DND-41 (cell line): ENCODE data around the gene TMEM164.

Source experiments
- ATAC-seq: fragments of 200-7000 bp; cut with Tn5 transposase; 3 replicates; pipeline ENCODE4 v1.9.1; 2021; ENCODE audit warnings: low read depth; ENCODE audit not compliant: insufficient read depth
- DNase-seq: peaks from one replicate; pipeline ENCODE4 v3.0.0-alpha.2; 2020
- H2AFZ ChIP-seq: 2 replicates; pipeline ENCODE4 v1.6.0; 2012; ENCODE audit warnings: low read depth, low read length
- H3K27ac ChIP-seq: 2 replicates; pipeline ENCODE4 v1.5.1; 2012; ENCODE audit warnings: low read length, inconsistent platforms
- H3K27me3 ChIP-seq: fragments of 200-600 bp; sonication (generic); 2 replicates; pipeline ENCODE4 v1.6.0; 2012; ENCODE audit warnings: low read length, mild to moderate bottlenecking, inconsistent platforms; ENCODE audit not compliant: insufficient read depth, poor library complexity
- H3K36me3 ChIP-seq: 2 replicates; pipeline ENCODE4 v1.5.1; 2012; ENCODE audit warnings: low read length, inconsistent platforms; ENCODE audit not compliant: insufficient read depth
- H3K4me1 ChIP-seq: 2 replicates; pipeline ENCODE4 v1.5.1; 2012; ENCODE audit warnings: mild to moderate bottlenecking, low read length; ENCODE audit not compliant: insufficient read depth
- H3K4me2 ChIP-seq: 2 replicates; pipeline ENCODE4 v1.6.0; 2012; ENCODE audit warnings: mild to moderate bottlenecking, moderate library complexity, low read length, inconsistent platforms; ENCODE audit not compliant: insufficient read depth
- H3K4me3 ChIP-seq, 2 experiments: fragments of 200-600 bp in 1 of 2; shearing (Covaris generic) in 1 of 2; 2 replicates each; pipeline ENCODE4 v1.5.1; 2012 to 2016; ENCODE audit warnings: inconsistent platforms in 2 of 2, low read length in 2 of 2, mild to moderate bottlenecking in 2 of 2, low read depth in 1 of 2, moderate library complexity in 1 of 2
- H3K79me2 ChIP-seq: 2 replicates; pipeline ENCODE4 v1.6.0; 2012; ENCODE audit warnings: low read length, inconsistent platforms; ENCODE audit not compliant: insufficient read depth
- H3K9ac ChIP-seq: 2 replicates; pipeline ENCODE4 v1.6.0; 2012; ENCODE audit warnings: low read depth, mild to moderate bottlenecking, inconsistent platforms, low read length, moderate library complexity
- H3K9me3 ChIP-seq: 2 replicates; pipeline ENCODE4 v1.5.1; 2012; ENCODE audit warnings: low read length, moderate library complexity, mild to moderate bottlenecking, inconsistent platforms; ENCODE audit not compliant: insufficient read depth, severe bottlenecking
- H4K20me1 ChIP-seq: 2 replicates; pipeline ENCODE4 v1.6.0; 2012; ENCODE audit warnings: low read length; ENCODE audit not compliant: insufficient read depth
- EZH2 ChIP-seq: IDR thresholded peaks from 3 replicates; pipeline ENCODE4 v1.6.1; 2012; ENCODE audit warnings: borderline replicate concordance, low read depth, mild to moderate bottlenecking, moderate library complexity, low read length, inconsistent platforms; ENCODE audit not compliant: severe bottlenecking
- TF ChIP-seq, protein P1 (sequence below): IDR thresholded peaks from 2 replicates; pipeline ENCODE4 v1.5.1; 2012; ENCODE audit warnings: borderline replicate concordance, low read length, moderate library complexity, mild to moderate bottlenecking; ENCODE audit not compliant: poor library complexity, severe bottlenecking; ENCODE audit errors: extremely low read depth

The TMEM164 gene

DNA sequence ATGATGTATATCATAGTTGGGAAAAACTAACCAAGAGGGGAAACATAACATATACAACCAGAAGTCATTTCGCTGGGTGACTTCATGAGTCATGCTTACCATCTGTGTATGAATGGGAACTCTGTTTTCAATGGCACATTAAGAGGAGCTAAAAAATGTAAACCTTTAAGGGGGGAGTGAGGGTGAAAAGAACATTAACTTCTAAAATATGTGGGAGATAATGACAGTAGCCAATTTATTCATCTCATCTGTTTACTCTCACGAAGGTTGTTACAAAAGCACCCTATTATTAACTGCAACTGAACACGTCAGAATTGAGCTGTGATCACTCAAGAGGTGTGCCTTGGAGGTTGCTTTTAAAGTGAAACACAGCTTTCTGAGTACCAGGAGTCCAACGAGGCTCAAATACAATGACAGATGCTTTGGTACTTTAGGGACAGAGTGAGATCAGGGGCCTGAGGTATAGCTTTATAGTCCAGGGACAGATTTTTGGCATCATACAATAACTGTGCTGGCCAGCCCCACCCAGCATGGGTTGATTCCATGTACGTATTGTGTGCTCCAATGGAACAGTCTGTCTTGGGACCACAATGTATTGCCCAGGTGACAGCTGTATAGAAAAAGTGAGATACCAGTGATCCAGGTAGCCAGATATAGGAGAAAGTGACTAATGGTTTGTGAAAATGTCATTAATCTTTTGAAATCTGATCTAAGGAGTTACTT is 207.7 kb downstream of the TMEM164 start:
- no peak overlapping the region for H3K4me2 ChIP-seq
- no peak overlapping the region for H2AFZ ChIP-seq
- no peak overlapping the region for H3K27ac ChIP-seq
- H3K4me1 ChIP-seq: no peaks in the 10 kb centered on the region
- no peak for DNase-seq
- H3K79me2 ChIP-seq: no peaks in the 10 kb centered on the region
- no peaks in the 10 kb centered on the region for H4K20me1 ChIP-seq
- no peak for ATAC-seq
- no peaks in the 10 kb centered on the region for H3K9me3 ChIP-seq
- H3K9ac ChIP-seq: no peak overlapping the region
- no peak overlapping the region for H3K4me3 ChIP-seq
- TF ChIP-seq, protein P1, sequence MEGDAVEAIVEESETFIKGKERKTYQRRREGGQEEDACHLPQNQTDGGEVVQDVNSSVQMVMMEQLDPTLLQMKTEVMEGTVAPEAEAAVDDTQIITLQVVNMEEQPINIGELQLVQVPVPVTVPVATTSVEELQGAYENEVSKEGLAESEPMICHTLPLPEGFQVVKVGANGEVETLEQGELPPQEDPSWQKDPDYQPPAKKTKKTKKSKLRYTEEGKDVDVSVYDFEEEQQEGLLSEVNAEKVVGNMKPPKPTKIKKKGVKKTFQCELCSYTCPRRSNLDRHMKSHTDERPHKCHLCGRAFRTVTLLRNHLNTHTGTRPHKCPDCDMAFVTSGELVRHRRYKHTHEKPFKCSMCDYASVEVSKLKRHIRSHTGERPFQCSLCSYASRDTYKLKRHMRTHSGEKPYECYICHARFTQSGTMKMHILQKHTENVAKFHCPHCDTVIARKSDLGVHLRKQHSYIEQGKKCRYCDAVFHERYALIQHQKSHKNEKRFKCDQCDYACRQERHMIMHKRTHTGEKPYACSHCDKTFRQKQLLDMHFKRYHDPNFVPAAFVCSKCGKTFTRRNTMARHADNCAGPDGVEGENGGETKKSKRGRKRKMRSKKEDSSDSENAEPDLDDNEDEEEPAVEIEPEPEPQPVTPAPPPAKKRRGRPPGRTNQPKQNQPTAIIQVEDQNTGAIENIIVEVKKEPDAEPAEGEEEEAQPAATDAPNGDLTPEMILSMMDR: no peak
- TF ChIP-seq EZH2: no peak
- H3K27me3 ChIP-seq: no peaks in the 10 kb centered on the region
- H3K36me3 ChIP-seq: no peaks in the 10 kb centered on the region

DNA sequence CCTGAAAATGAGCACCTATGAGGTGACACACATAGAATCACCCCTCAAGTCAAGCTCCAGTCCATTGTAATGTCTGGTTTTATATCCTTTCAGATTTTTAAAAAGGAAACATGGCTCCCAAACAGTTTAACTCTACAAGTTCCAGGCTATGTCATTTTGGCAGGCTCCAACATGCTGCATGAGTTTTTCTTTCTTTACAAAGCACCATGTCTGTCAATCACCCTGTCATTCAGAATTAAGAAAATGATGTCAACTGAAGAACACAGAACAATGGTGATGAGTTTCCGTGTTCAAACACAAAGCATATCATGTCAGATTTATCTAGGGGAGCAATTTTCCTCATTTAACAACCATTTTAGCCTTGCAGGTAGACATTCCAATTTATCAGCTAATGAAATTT is 208.4 kb downstream of the TMEM164 start:
- no peaks in the 10 kb centered on the region for H3K27me3 ChIP-seq
- no peak for DNase-seq
- H3K9ac ChIP-seq: no peak overlapping the region
- no peaks in the 10 kb centered on the region for H3K36me3 ChIP-seq
- H4K20me1 ChIP-seq: no peaks in the 10 kb centered on the region
- no peak overlapping the region for H3K4me2 ChIP-seq
- H3K4me1 ChIP-seq: no peaks in the 10 kb centered on the region
- H3K27ac ChIP-seq: no peak overlapping the region
- H3K79me2 ChIP-seq: no peaks in the 10 kb centered on the region
- H3K9me3 ChIP-seq: no peaks in the 10 kb centered on the region
- ATAC-seq: no peak
- TF ChIP-seq, protein P1: no peak
- no peak for TF ChIP-seq EZH2
- H2AFZ ChIP-seq: no peak overlapping the region
- no peak overlapping the region for H3K4me3 ChIP-seq

DNA sequence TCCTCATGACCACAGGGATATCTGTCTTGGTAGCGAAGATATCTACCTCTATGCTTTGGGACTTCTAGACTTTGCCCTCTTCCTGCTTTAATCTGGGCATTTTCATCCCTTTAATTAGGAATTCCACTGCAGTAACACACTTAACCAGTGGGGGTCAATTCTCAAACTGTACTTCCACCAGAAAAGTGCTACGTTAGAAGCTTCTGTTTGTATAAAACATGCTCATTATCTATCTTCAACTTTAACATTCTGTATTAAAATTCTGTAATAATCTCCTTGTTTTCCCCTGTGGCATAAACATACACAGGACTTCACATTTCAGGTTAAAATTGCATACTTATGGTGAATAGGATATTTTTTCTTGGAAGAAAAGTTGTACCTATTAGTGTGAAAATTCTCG is 209.4 kb downstream of the TMEM164 start:
- no peaks in the 10 kb centered on the region for H3K79me2 ChIP-seq
- H3K27me3 ChIP-seq: no peaks in the 10 kb centered on the region
- TF ChIP-seq EZH2: no peak
- no peak overlapping the region for H2AFZ ChIP-seq
- H3K9ac ChIP-seq: no peak overlapping the region
- no peak for ATAC-seq
- DNase-seq: no peak
- H3K4me2 ChIP-seq: no peak overlapping the region
- H4K20me1 ChIP-seq: no peaks in the 10 kb centered on the region
- no peaks in the 10 kb centered on the region for H3K9me3 ChIP-seq
- no peaks in the 10 kb centered on the region for H3K36me3 ChIP-seq
- H3K4me3 ChIP-seq: no peak overlapping the region
- no peak overlapping the region for H3K27ac ChIP-seq
- H3K4me1 ChIP-seq: peaks cover 1% of the 10 kb centered on the region; the same call in 1 of the 2 replicates

DNA sequence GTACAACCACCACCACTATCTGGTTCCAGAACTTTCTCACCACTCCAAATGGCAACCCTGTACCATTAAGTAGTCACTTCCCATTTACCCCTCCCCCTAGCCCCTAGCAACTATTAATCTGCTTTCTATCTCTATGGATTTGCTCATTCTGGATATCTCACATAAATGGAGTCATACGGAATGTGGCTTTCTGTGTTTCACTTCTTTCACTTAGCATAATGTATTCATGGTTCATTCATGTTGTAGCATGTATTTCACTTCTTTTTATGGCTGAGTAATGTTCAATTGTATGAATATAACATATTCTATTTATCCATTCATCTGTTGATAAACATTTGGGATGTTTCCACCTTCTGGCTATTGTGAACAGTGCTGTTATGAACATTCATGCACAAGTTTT is 210.3 kb downstream of the TMEM164 start:
- no peaks in the 10 kb centered on the region for H3K36me3 ChIP-seq
- no peak overlapping the region for H3K4me3 ChIP-seq
- H3K27ac ChIP-seq: no peak overlapping the region
- H2AFZ ChIP-seq: no peak overlapping the region
- no peak overlapping the region for H3K4me2 ChIP-seq
- H4K20me1 ChIP-seq: no peaks in the 10 kb centered on the region
- no peaks in the 10 kb centered on the region for H3K9me3 ChIP-seq
- TF ChIP-seq EZH2: no peak
- TF ChIP-seq, protein P1: no peak
- no peaks in the 10 kb centered on the region for H3K27me3 ChIP-seq
- H3K9ac ChIP-seq: no peak overlapping the region
- ATAC-seq: no peak
- H3K4me1 ChIP-seq: peaks cover 4% of the 10 kb centered on the region; the same call in 1 of the 2 replicates
- DNase-seq: no peak
- no peaks in the 10 kb centered on the region for H3K79me2 ChIP-seq
